ENCODE data around the gene NPIPB6. TPM values are rescaled to one million over a fixed set of nuclear protein-coding genes. Genes with fewer than 3 reads are reported as not detected.

NPIPB6 gene
- not detected for total RNA-seq

DNA sequence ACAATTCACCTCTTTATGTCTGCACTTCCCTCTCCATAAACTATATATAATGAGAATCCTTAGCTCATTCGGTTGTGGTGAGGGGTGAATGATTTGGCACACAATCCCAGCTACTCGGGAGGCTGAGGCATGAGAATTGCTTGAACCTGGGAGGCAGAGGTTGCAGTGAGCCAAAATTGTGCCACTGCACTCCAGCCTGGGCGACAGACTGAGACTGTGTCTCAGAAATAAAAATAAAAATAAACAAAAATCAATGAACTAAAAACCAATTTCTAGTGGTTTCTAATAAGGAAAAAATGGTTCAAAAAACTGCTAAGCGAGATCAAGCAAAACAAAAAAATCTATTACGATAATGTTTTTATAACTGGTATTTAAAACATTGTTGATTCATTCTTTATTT is at the start of gene NPIPB6:
Gene NPIPB6 (minus strand): TSS at position 101 of the 400 bp plus-strand sequence. CDS start 686 bp downstream, outside the sequence.

DNA sequence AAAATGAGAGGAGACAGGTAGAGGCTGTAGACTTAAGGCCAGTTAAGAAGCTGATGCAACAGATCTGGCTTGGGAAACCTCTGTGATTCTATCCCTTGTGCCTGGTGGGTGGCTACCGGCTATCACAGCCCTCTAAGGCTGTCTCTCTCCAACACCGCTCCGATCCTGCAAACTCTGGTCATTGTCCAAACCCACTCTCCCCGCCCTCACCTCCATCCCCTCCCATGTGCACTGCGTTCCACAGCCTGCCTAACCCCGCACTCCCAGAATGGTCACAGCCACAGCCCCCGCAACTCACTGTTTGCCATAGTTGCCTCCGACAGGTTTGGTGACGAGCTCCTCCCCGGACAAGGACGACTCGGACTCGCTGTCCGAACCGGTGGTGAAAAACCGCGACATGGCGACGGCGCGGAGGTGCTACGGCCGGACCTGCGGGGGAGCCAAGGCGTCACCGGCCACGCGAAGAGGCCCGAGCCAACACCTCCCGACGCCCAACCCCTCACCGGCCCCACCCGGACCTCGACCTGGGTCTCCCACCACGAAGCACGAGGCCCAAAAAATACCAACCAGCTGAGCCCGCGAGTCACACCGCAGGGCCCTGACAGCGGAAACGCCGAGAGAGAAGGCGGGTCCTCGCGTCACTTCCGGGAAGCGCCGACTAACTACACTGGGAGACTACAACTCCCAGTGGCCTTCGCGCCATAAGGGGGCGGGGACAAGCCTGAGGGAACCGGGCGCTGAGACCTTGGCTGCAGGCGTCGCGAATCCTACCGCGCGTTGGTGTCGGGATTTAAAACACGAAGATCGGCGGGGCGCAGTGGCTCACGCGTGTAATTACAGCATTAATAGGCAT is 40.1 kb upstream of the NPIPB6 start, which contains the start of gene EIF3CL:
Gene EIF3CL (minus strand): TSS at position 622 of the 853 bp plus-strand sequence. CDS start 223 bp downstream, at position 399.

Small RNA genes within 50 kb of the gene (small RNA-seq; reads per million reads assigned to genes)
- gene AC138904.2 (0 reads per million in 2 donors), gene MIR6862-1 (0 reads per million in 2 donors)

Other genes with a start within 250 kb of the NPIPB6 start
- gene XPO6, start 151.5 kb downstream of the NPIPB6 start, total RNA-seq, result 100 to 1,000 TPM; 116 to 128 TPM
- gene SBK1, start 71.0 kb downstream of the NPIPB6 start, total RNA-seq, result under 1 TPM in 1 of 2 donors, not detected in 1; under 0.01 TPM
- 10 to 100 TPM; 67.6 to 69.5 TPM for gene EIF3CL, start 40.3 kb upstream of the NPIPB6 start, total RNA-seq
- not detected for gene NPIPB7, start 108.8 kb upstream of the NPIPB6 start, total RNA-seq
- 10 to 100 TPM; 24.3 to 28.6 TPM for gene CLN3, start 128.6 kb upstream of the NPIPB6 start, total RNA-seq
- not detected for gene APOBR, start 131.1 kb upstream of the NPIPB6 start, total RNA-seq
- not detected for gene IL27, start 143.3 kb upstream of the NPIPB6 start, total RNA-seq
- gene NUPR1, start 175.5 kb upstream of the NPIPB6 start, total RNA-seq, result 1 to 10 TPM in 1 of 2 donors, under 1 TPM in 1; 1.00 to 2.8 TPM
- gene SGF29, start 190.4 kb upstream of the NPIPB6 start, total RNA-seq, result 1 to 10 TPM; 8.3 to 9.6 TPM
- not detected for gene SULT1A2, start 233.5 kb upstream of the NPIPB6 start, total RNA-seq
- under 1 TPM in 1 of 2 donors, not detected in 1; under 0.01 TPM for gene SULT1A1, start 246.5 kb upstream of the NPIPB6 start, total RNA-seq